ENCODE data around the gene PTPRK. TPM values are rescaled to one million over a fixed set of nuclear protein-coding genes. Genes with fewer than 3 reads are reported as not detected.

Gene PTPRK
- total and polyA plus RNA-seq, 2 donors = 9.3 to 26.8 TPM

DNA sequence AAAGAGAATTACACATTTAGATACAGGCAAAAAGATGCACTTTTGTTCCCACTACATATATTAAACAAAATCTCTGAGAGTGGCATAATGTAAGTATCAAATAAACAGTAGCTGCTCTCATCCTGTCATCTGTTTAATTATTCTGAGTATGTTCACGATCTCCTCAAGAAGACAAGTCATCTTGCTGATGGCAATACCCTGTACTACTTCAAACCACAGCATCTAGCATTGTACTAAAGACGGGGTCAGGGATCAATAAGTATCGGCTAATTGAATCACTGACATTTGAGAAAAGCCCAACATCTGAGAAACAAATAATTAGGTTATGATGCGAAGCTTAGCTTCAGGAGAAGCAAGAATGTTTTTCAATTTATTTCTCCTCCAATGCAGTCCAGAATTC is 175.1 kb downstream of the PTPRK start:
- Histone ChIP-seq H3K36me3 (ENCODE audit: control insufficient read depth in 2 of 2, insufficient read depth in 2 of 2, low read length in 1 of 2) (no peaks in the 10 kb centered on the region), H3K4me1 (ENCODE audit: control insufficient read depth in 2 of 2, insufficient read depth in 2 of 2, low read length in 2 of 2) (no peaks in the 10 kb centered on the region), H3K9me3 (ENCODE audit: control insufficient read depth in 2 of 2, insufficient read depth in 1 of 2, low read length in 1 of 2) (no peaks in the 10 kb centered on the region), H3K27ac (ENCODE audit: low read depth in 1 of 2, low read length in 1 of 2) (no peak overlapping the region), H3K27me3 (ENCODE audit: control insufficient read depth in 2 of 2, insufficient read depth in 1 of 2, low read length in 1 of 2) (no peaks in the 10 kb centered on the region), H3K4me3 (ENCODE audit: low read length in 2 of 2) (no peak overlapping the region)
- 98% methylated on average over 4 of the region's 4 CpGs for WGBS
- DNase-seq (ENCODE audit: low read depth in 6 of 9, low spot score in 9 of 9) = no peak

GRCh38 chr6:128343706-128344105 is 176.7 kb downstream of the PTPRK start:
- no peaks in the 10 kb centered on the region for H3K36me3 ChIP-seq (ENCODE audit: control insufficient read depth in 2 of 2, insufficient read depth in 2 of 2, low read length in 1 of 2)
- 97% methylated on average over 3 of the region's 3 CpGs for WGBS
- H3K9me3 ChIP-seq (ENCODE audit: control insufficient read depth in 2 of 2, insufficient read depth in 1 of 2, low read length in 1 of 2) = no peaks in the 10 kb centered on the region
- no peaks in the 10 kb centered on the region for H3K4me1 ChIP-seq (ENCODE audit: control insufficient read depth in 2 of 2, insufficient read depth in 2 of 2, low read length in 2 of 2)
- no peak for DNase-seq (ENCODE audit: low read depth in 6 of 9, low spot score in 9 of 9)
- H3K27ac ChIP-seq (ENCODE audit: low read depth in 1 of 2, low read length in 1 of 2) = no peak overlapping the region
- no peak overlapping the region for H3K4me3 ChIP-seq (ENCODE audit: low read length in 2 of 2)
- H3K27me3 ChIP-seq (ENCODE audit: control insufficient read depth in 2 of 2, insufficient read depth in 1 of 2, low read length in 1 of 2) = no peaks in the 10 kb centered on the region

DNA sequence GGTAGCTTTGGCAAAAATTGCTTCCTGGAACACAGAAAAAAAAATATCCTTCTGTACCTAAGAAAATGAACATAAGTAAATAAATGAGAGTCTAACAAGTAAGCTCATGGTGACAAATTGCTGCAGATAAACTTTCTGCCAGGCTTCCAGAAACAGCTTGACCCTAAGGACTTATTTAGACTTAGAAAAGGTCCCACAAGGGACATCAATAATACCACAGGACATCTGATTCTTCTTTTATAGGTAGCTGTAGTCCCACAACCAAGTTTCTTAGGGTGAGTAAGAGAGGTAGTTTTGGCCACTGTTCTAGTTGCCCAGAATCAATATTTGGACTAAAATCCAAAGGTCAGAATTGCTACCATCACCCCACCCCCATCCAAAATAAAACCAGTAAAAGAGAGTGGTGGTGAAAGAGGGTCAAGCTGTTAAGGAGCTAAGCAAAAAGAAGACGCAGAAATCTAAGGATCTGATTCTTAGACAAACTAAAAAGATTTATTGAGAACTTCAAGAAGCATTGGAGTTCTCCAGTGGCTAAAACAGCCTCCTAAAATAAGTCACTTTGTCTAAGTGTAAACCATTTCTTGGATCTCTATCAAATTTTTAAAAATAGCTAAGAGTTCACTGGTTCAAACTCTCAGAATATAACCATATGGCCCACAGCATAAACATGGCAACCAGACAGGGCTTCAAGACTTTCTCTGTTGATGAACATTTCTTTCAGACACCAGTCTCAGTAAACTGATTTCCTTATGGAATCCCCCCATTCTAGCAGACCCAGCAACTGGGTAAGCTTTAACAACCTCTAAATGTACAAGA is 180.6 kb downstream of the PTPRK start:
- no peak overlapping the region for H3K4me3 ChIP-seq (ENCODE audit: low read length in 2 of 2)
- H3K9me3 ChIP-seq (ENCODE audit: control insufficient read depth in 2 of 2, insufficient read depth in 1 of 2, low read length in 1 of 2) = no peaks in the 10 kb centered on the region
- H3K36me3 ChIP-seq (ENCODE audit: control insufficient read depth in 2 of 2, insufficient read depth in 2 of 2, low read length in 1 of 2) = no peaks in the 10 kb centered on the region
- no peak overlapping the region for H3K27ac ChIP-seq (ENCODE audit: low read depth in 1 of 2, low read length in 1 of 2)
- H3K27me3 ChIP-seq (ENCODE audit: control insufficient read depth in 2 of 2, insufficient read depth in 1 of 2, low read length in 1 of 2) = no peaks in the 10 kb centered on the region
- no peaks in the 10 kb centered on the region for H3K4me1 ChIP-seq (ENCODE audit: control insufficient read depth in 2 of 2, insufficient read depth in 2 of 2, low read length in 2 of 2)
- WGBS = 97% methylated on average over 1 of the region's 1 CpG
- no peak for DNase-seq (ENCODE audit: low read depth in 6 of 9, low spot score in 9 of 9)

DNA sequence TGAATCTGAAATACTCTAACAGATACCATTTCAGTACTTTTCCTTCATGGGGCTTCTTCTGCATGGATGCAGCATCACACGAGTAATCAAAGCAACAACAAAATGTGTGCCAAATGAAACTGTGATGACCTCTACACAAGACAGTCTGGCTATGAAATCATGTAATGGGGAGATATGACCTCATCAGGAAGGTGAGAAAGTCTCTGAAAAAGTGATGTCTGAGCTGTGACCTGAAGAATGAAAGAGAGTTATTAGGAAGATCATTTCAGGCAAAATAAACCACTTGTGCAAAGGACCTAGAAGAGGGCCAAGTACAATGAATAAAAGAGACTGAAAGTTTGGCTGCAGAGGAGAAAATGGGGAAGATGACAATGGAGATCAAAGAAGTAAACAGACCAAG is 182.8 kb downstream of the PTPRK start:
- Histone ChIP-seq H3K27me3 (ENCODE audit: control insufficient read depth in 2 of 2, insufficient read depth in 1 of 2, low read length in 1 of 2) (no peaks in the 10 kb centered on the region), H3K9me3 (ENCODE audit: control insufficient read depth in 2 of 2, insufficient read depth in 1 of 2, low read length in 1 of 2) (no peaks in the 10 kb centered on the region), H3K4me3 (ENCODE audit: low read length in 2 of 2) (no peak overlapping the region), H3K27ac (ENCODE audit: low read depth in 1 of 2, low read length in 1 of 2) (no peak overlapping the region), H3K4me1 (ENCODE audit: control insufficient read depth in 2 of 2, insufficient read depth in 2 of 2, low read length in 2 of 2) (no peaks in the 10 kb centered on the region), H3K36me3 (ENCODE audit: control insufficient read depth in 2 of 2, insufficient read depth in 2 of 2, low read length in 1 of 2) (no peaks in the 10 kb centered on the region)
- no peak for DNase-seq (ENCODE audit: low read depth in 6 of 9, low spot score in 9 of 9)
- 90% methylated on average over 1 of the region's 1 CpG for WGBS

GRCh38 chr6:128336436-128337095 is 183.8 kb downstream of the PTPRK start:
- Histone ChIP-seq H3K27ac (ENCODE audit: low read depth in 1 of 2, low read length in 1 of 2) (no peak overlapping the region), H3K9me3 (ENCODE audit: control insufficient read depth in 2 of 2, insufficient read depth in 1 of 2, low read length in 1 of 2) (no peaks in the 10 kb centered on the region), H3K36me3 (ENCODE audit: control insufficient read depth in 2 of 2, insufficient read depth in 2 of 2, low read length in 1 of 2) (no peaks in the 10 kb centered on the region), H3K27me3 (ENCODE audit: control insufficient read depth in 2 of 2, insufficient read depth in 1 of 2, low read length in 1 of 2) (no peaks in the 10 kb centered on the region), H3K4me1 (ENCODE audit: control insufficient read depth in 2 of 2, insufficient read depth in 2 of 2, low read length in 2 of 2) (no peaks in the 10 kb centered on the region), H3K4me3 (ENCODE audit: low read length in 2 of 2) (no peak overlapping the region)
- DNase-seq (ENCODE audit: low read depth in 6 of 9, low spot score in 9 of 9) = no peak
- WGBS = 64% methylated on average over 3 of the region's 3 CpGs

GRCh38 chr6:128335963-128336362 is 184.4 kb downstream of the PTPRK start:
- no peak for DNase-seq (ENCODE audit: low read depth in 6 of 9, low spot score in 9 of 9)
- H3K9me3 ChIP-seq (ENCODE audit: control insufficient read depth in 2 of 2, insufficient read depth in 1 of 2, low read length in 1 of 2) = no peaks in the 10 kb centered on the region
- H3K36me3 ChIP-seq (ENCODE audit: control insufficient read depth in 2 of 2, insufficient read depth in 2 of 2, low read length in 1 of 2) = no peaks in the 10 kb centered on the region
- H3K27me3 ChIP-seq (ENCODE audit: control insufficient read depth in 2 of 2, insufficient read depth in 1 of 2, low read length in 1 of 2) = no peaks in the 10 kb centered on the region
- WGBS = 99% methylated on average over 1 of the region's 1 CpG
- no peak overlapping the region for H3K27ac ChIP-seq (ENCODE audit: low read depth in 1 of 2, low read length in 1 of 2)
- H3K4me1 ChIP-seq (ENCODE audit: control insufficient read depth in 2 of 2, insufficient read depth in 2 of 2, low read length in 2 of 2) = no peaks in the 10 kb centered on the region
- H3K4me3 ChIP-seq (ENCODE audit: low read length in 2 of 2) = no peak overlapping the region

- DNase-seq (ENCODE audit: low read depth in 6 of 9, low spot score in 9 of 9) = no peak
These were observed 186.7 kb downstream of the PTPRK start for GRCh38 chr6:128333581-128334223.

GRCh38 chr6:128327890-128328289 is 192.5 kb downstream of the PTPRK start:
- H3K36me3 ChIP-seq (ENCODE audit: control insufficient read depth in 2 of 2, insufficient read depth in 2 of 2, low read length in 1 of 2) = no peaks in the 10 kb centered on the region
- H3K27ac ChIP-seq (ENCODE audit: low read depth in 1 of 2, low read length in 1 of 2) = no peak overlapping the region
- H3K4me3 ChIP-seq (ENCODE audit: low read length in 2 of 2) = no peak overlapping the region
- no peaks in the 10 kb centered on the region for H3K27me3 ChIP-seq (ENCODE audit: control insufficient read depth in 2 of 2, insufficient read depth in 1 of 2, low read length in 1 of 2)
- H3K9me3 ChIP-seq (ENCODE audit: control insufficient read depth in 2 of 2, insufficient read depth in 1 of 2, low read length in 1 of 2) = peaks cover 1 to 5% of the 10 kb centered on the region in 2 donors
- peak in 8 of 9 donors; percentile 16 to 69 (median 30) for DNase-seq (ENCODE audit: low read depth in 6 of 9, low spot score in 9 of 9)
- H3K4me1 ChIP-seq (ENCODE audit: control insufficient read depth in 2 of 2, insufficient read depth in 2 of 2, low read length in 2 of 2) = peaks cover 0 to 3% of the 10 kb centered on the region in 2 donors
- 94% methylated on average over 3 of the region's 3 CpGs for WGBS

More at GRCh38 chr6:128333581-128334223, 186.7 kb downstream of the PTPRK start:
- WGBS = 88% methylated on average over 5 of the region's 5 CpGs
- no peak overlapping the region for H3K27ac ChIP-seq (ENCODE audit: low read depth in 1 of 2, low read length in 1 of 2)
- H3K36me3 ChIP-seq (ENCODE audit: control insufficient read depth in 2 of 2, insufficient read depth in 2 of 2, low read length in 1 of 2) = no peaks in the 10 kb centered on the region
- no peak overlapping the region for H3K4me3 ChIP-seq (ENCODE audit: low read length in 2 of 2)
- no peaks in the 10 kb centered on the region for H3K9me3 ChIP-seq (ENCODE audit: control insufficient read depth in 2 of 2, insufficient read depth in 1 of 2, low read length in 1 of 2)
- no peaks in the 10 kb centered on the region for H3K27me3 ChIP-seq (ENCODE audit: control insufficient read depth in 2 of 2, insufficient read depth in 1 of 2, low read length in 1 of 2)
- H3K4me1 ChIP-seq (ENCODE audit: control insufficient read depth in 2 of 2, insufficient read depth in 2 of 2, low read length in 2 of 2) = no peaks in the 10 kb centered on the region

DNA sequence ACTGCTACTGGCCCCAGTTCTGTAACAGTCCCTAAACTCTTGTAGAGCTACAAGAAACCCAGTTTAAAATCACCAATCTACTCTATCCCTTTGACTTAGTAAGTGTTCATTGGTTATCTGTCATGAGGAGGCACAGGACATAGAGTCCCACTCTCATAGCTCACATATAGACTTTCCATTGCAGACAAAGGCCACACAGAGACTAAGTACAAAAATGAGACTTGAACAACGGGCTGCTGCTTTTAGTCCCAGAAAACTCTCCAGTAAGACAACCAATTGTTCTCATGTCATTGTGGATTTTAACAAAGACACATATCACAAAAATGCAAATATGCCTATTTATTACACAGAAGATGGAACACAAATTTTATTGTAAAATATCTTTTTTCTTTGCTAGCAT is 197.4 kb downstream of the PTPRK start:
- WGBS = 96% methylated on average over 1 of the region's 1 CpG
- Histone ChIP-seq H3K27me3 (ENCODE audit: control insufficient read depth in 2 of 2, insufficient read depth in 1 of 2, low read length in 1 of 2) (no peaks in the 10 kb centered on the region), H3K4me1 (ENCODE audit: control insufficient read depth in 2 of 2, insufficient read depth in 2 of 2, low read length in 2 of 2) (peaks cover 0 to 3% of the 10 kb centered on the region in 2 donors), H3K27ac (ENCODE audit: low read depth in 1 of 2, low read length in 1 of 2) (no peak overlapping the region), H3K36me3 (ENCODE audit: control insufficient read depth in 2 of 2, insufficient read depth in 2 of 2, low read length in 1 of 2) (peaks cover 0 to 9% of the 10 kb centered on the region in 2 donors), H3K4me3 (ENCODE audit: low read length in 2 of 2) (no peak overlapping the region), H3K9me3 (ENCODE audit: control insufficient read depth in 2 of 2, insufficient read depth in 1 of 2, low read length in 1 of 2) (peaks cover 1 to 4% of the 10 kb centered on the region in 2 donors)
- DNase-seq (ENCODE audit: low read depth in 6 of 9, low spot score in 9 of 9) = no peak

Data from thymus (tissue), 11 donors.